Ishikawa (cell line): ENCODE data around the gene PRR33.

Experiments used
- CEBPB ChIP-seq: IDR thresholded peaks from 2 replicates; pipeline ENCODE4 v1.6.1; 2012
- EGR1 ChIP-seq: IDR thresholded peaks from 2 replicates; pipeline ENCODE4 v1.6.1; 2012
- EP300 ChIP-seq: IDR thresholded peaks from 2 replicates; pipeline ENCODE4 v1.6.1; 2012; ENCODE audit warnings: borderline replicate concordance
- FOXM1 ChIP-seq: IDR thresholded peaks from 2 replicates; pipeline ENCODE4 v1.6.1; 2012; ENCODE audit warnings: low read depth, borderline replicate concordance
- NFIC ChIP-seq: IDR thresholded peaks from 2 replicates; pipeline ENCODE4 v1.6.1; 2012
- YY1 ChIP-seq: IDR thresholded peaks from 2 replicates; pipeline ENCODE4 v1.6.1; 2012; ENCODE audit warnings: low read depth
- TF ChIP-seq, protein P1 (sequence below): IDR thresholded peaks from 2 replicates; pipeline ENCODE4 v1.6.1; 2012; ENCODE audit warnings: low read depth, mild to moderate bottlenecking

DNA sequence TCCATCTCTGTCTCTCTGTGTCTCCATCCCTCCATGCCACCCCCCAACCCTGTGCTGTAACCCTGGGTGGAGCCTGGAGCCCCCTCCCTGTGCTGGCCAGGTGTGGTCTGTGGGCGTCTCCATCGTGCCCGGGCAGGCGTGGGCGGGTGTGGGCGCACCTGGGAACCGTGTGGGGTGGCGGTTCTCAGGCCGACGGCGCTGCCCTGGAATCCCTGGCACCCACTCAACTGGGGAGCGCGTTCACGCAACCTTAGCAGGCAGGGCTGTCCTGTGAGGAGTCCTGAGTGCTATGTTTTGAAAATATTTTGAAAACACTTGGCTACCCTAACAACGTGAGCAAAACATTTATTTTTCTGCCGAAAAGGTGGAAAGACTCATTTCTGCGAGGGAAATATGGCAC is 32.5 kb upstream of the PRR33 start:
- TF ChIP-seq EGR1, result no peak
- TF ChIP-seq FOXM1, result no peak
- TF ChIP-seq EP300, result no peak
- TF ChIP-seq, protein P1, sequence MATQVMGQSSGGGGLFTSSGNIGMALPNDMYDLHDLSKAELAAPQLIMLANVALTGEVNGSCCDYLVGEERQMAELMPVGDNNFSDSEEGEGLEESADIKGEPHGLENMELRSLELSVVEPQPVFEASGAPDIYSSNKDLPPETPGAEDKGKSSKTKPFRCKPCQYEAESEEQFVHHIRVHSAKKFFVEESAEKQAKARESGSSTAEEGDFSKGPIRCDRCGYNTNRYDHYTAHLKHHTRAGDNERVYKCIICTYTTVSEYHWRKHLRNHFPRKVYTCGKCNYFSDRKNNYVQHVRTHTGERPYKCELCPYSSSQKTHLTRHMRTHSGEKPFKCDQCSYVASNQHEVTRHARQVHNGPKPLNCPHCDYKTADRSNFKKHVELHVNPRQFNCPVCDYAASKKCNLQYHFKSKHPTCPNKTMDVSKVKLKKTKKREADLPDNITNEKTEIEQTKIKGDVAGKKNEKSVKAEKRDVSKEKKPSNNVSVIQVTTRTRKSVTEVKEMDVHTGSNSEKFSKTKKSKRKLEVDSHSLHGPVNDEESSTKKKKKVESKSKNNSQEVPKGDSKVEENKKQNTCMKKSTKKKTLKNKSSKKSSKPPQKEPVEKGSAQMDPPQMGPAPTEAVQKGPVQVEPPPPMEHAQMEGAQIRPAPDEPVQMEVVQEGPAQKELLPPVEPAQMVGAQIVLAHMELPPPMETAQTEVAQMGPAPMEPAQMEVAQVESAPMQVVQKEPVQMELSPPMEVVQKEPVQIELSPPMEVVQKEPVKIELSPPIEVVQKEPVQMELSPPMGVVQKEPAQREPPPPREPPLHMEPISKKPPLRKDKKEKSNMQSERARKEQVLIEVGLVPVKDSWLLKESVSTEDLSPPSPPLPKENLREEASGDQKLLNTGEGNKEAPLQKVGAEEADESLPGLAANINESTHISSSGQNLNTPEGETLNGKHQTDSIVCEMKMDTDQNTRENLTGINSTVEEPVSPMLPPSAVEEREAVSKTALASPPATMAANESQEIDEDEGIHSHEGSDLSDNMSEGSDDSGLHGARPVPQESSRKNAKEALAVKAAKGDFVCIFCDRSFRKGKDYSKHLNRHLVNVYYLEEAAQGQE, result no peak
- TF ChIP-seq CEBPB, result no peak
- TF ChIP-seq YY1, result no peak
- no peak for TF ChIP-seq NFIC
